MCF 10A (cell line): ENCODE measurements around the gene MORF4L2. TPM values are rescaled to one million over a fixed set of nuclear protein-coding genes. Genes with fewer than 3 reads are reported as not detected.
A peak's percentile ranks its signal among the peaks of the same experiment; 100 is the strongest.

Experiments
- BruUV-seq: library from RNA; stranded (reverse); fragments of 400-500 nt; replicated peaks from 2 replicates; lab custom pipeline; 2021; lab: Mats Ljungman, UMichigan
- CTCF ChIA-PET: fragments of 300-600 bp; sonication (Branson Sonifier 250); formaldehyde crosslinking; extraction: SDS; loops from one replicate; lab custom pipeline; 2021; ENCODE audit warnings: antibody characterized with exemption, inconsistent platforms; lab: Yijun Ruan, JAX
- POLR2A ChIA-PET: fragments of 300-600, 350-650 bp; sonication (Branson Sonifier 250); formaldehyde crosslinking; extraction: SDS; loops from one replicate; lab custom pipeline; 2020; ENCODE audit warnings: antibody characterized with exemption, inconsistent platforms; lab: Yijun Ruan, JAX
- DNase-seq: peaks from one replicate; pipeline ENCODE4 v3.0.0-alpha.2; 2018; ENCODE audit not compliant: unreplicated experiment
- H3K27ac Mint-ChIP-seq: one replicate; pipeline ENCODE4 v1.8.0; 2022; ENCODE audit warnings: mild to moderate bottlenecking, low read depth, mixed read lengths; ENCODE audit not compliant: unreplicated experiment
- H3K27me3 Mint-ChIP-seq: one replicate; pipeline ENCODE4 v1.8.0; 2022; ENCODE audit warnings: mixed read lengths; ENCODE audit not compliant: insufficient read depth, unreplicated experiment
- H3K36me3 Mint-ChIP-seq: one replicate; pipeline ENCODE4 v1.8.0; 2022; ENCODE audit warnings: mild to moderate bottlenecking, moderate library complexity, mixed read lengths; ENCODE audit not compliant: insufficient read depth, unreplicated experiment
- H3K4me1 Mint-ChIP-seq: one replicate; pipeline ENCODE4 v1.8.0; 2022; ENCODE audit warnings: mixed read lengths; ENCODE audit not compliant: insufficient read depth, unreplicated experiment
- H3K4me3 Mint-ChIP-seq: one replicate; pipeline ENCODE4 v1.8.0; 2022; ENCODE audit warnings: mild to moderate bottlenecking, moderate library complexity, mixed read lengths; ENCODE audit not compliant: unreplicated experiment
- H3K9me3 Mint-ChIP-seq: one replicate; pipeline ENCODE4 v1.8.0; 2022; ENCODE audit warnings: mixed read lengths; ENCODE audit not compliant: unreplicated experiment
- intact Hi-C: fragments of 100-400 bp; cut with micrococcal nuclease; formaldehyde crosslinking; loops from 2 replicates; pipeline ENCODE4 v1.14.1; 2022
- total RNA-seq: library from RNA; stranded (reverse); gene quantifications from 2 replicates; pipeline ENCODE4 v1.2.3, GENCODE V29; 2022
- TF ChIP-seq, protein P1 (sequence below): fragments of 200-600 bp; IDR thresholded peaks from one replicate; pipeline ENCODE4 v1.8.0; 2022; ENCODE audit warnings: antibody characterized with exemption, mild to moderate bottlenecking; ENCODE audit not compliant: unreplicated experiment

MORF4L2 gene
- total RNA-seq, 1 experiment from 2014 or later, result 463 TPM

DNA sequence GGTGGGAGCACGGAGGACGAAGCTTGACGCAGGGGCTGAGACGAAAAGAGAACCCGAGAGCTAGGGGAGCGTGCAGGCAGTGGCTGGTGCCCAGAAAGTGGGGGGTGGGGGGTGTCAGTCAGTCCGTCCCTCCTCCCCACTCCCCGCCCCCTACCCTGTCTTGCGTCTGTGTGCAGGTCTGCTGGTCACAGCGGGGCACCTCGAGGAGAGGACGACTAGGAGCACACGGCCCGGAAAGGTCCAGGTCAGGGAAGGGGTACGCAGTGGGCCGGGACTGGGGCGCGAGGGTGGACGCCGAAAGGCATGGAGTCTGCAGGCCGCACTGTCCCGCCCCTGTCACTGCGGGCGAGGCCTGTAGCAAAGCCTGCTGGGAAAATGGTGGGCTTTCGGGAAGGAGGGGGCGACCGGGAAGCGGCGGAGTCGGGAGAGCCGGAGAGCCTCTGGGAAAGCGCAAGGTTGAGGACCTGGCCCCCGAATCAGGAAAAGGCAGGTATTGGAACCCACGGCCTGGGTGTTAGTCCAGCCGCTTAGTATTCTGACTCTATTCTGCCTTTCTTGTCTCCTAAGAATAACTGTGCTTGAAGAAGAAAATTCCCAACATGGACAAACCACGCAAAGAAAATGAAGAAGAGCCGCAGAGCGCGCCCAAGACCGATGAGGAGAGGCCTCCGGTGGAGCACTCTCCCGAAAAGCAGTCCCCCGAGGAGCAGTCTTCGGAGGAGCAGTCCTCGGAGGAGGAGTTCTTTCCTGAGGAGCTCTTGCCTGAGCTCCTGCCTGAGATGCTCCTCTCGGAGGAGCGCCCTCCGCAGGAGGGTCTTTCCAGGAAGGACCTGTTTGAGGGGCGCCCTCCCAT, 57.0 kb downstream of the MORF4L2 start:
- CTCF ChIA-PET, result interaction anchor here (0.6 to 1.7 kb wide), 7 partner anchors 10 to 315 kb away, joined by 3 to 5 read pairs (median 3); no protein-coding TSS in a partner anchor
- H3K27ac Mint-ChIP-seq, result peak overlapping the region; percentile 84
- H3K4me3 Mint-ChIP-seq, result peak overlapping the region; percentile 84
- H3K9me3 Mint-ChIP-seq, result no peaks in the 10 kb centered on the region
- TF ChIP-seq, protein P1, sequence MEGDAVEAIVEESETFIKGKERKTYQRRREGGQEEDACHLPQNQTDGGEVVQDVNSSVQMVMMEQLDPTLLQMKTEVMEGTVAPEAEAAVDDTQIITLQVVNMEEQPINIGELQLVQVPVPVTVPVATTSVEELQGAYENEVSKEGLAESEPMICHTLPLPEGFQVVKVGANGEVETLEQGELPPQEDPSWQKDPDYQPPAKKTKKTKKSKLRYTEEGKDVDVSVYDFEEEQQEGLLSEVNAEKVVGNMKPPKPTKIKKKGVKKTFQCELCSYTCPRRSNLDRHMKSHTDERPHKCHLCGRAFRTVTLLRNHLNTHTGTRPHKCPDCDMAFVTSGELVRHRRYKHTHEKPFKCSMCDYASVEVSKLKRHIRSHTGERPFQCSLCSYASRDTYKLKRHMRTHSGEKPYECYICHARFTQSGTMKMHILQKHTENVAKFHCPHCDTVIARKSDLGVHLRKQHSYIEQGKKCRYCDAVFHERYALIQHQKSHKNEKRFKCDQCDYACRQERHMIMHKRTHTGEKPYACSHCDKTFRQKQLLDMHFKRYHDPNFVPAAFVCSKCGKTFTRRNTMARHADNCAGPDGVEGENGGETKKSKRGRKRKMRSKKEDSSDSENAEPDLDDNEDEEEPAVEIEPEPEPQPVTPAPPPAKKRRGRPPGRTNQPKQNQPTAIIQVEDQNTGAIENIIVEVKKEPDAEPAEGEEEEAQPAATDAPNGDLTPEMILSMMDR, result peak; percentile 28
- peaks cover 5% of the 10 kb centered on the region for H3K36me3 Mint-ChIP-seq
- intact Hi-C loops, result loop anchor here (2.0 kb wide), 2 partner anchors 57 to 97 kb away; partner anchors contain the start of gene MORF4L2
- no TSS peak for BruUV-seq
- peaks cover 13% of the 10 kb centered on the region for H3K4me1 Mint-ChIP-seq
- peak; percentile 49 for DNase-seq
- POLR2A ChIA-PET, result interaction anchor here (0.8 to 2.0 kb wide), 11 partner anchors 13 to 203 kb away, joined by 3 to 11 read pairs (median 3); partner anchors contain the start of genes MORF4L2, RAB9B and TCEAL4
- peaks cover 42% of the 10 kb centered on the region for H3K27me3 Mint-ChIP-seq

DNA sequence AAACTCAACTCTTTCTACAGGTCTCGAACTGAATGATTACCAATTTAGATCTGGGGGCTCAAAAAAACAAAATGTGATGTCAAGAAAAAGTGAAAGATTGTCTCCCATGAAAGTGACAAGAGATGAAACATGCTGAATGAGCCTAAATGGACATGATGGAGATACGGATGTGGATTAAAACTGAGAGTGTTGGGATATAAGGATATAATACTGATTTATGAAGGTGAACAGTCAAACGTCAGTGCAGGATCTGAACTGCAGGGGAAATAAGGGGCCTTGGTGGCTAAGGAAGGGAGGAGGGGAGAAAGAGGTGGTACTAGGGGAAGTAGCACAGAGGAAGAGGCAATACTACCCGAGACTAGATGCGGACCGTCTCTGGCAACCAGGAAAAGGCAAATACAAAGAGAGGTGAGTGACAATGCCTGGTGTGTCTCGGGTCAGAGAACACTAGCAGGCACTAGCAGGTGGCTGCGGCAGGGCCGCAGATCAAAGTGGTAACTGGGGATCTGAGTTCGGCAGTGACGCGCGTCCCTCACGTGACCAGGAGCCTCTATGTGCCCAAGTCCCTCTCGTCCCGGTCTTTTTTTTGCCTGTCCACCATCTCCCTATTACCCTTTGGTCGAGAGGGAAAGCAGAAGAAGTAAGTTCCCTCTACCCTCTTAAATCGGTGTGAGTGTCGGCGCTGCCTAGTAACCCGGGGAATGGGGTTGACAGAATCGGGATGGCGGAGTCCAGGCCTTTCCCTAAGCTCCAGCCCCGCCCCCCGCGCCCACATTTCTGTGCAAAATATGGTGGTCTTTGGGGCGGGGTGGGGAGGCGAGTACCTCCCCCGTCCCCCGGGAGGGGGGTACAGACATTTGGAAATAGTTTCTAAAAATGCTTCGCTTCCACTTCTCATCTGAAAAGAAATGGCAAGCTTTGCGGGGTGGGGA, 57.8 kb downstream of the MORF4L2 start, which contains the start of gene TCEAL1:
TCEAL1 (plus strand) TSS at position 590 of the 932 bp plus-strand sequence. CDS start 942 bp downstream, outside the sequence.
- ChIA-PET CTCF (interaction anchor here (0.8 kb wide), 1 partner anchor 40 kb away, joined by 3 read pairs; no protein-coding TSS in a partner anchor), POLR2A (interaction anchor here (0.8 to 2.0 kb wide), 4 partner anchors 12 to 144 kb away, joined by 3 to 11 read pairs (median 4); partner anchors contain the start of gene TCEAL4)
- TF ChIP-seq, protein P1, result no peak
- H3K36me3 Mint-ChIP-seq, result peaks cover 5% of the 10 kb centered on the region
- peak; percentile 36 for DNase-seq
- H3K4me1 Mint-ChIP-seq, result peaks cover 15% of the 10 kb centered on the region
- peak within 1 kb of the TSS; percentile 84 for H3K4me3 Mint-ChIP-seq
- intact Hi-C loops, result loop anchor here (2.0 kb wide), 1 partner anchor 58 kb away; the partner anchor contains the start of gene MORF4L2
- H3K9me3 Mint-ChIP-seq, result no peaks in the 10 kb centered on the region
- peaks cover 41% of the 10 kb centered on the region for H3K27me3 Mint-ChIP-seq
- H3K27ac Mint-ChIP-seq, result peak within 1 kb of the TSS; percentile 84
- TSS peak; percentile 93 for BruUV-seq

DNA sequence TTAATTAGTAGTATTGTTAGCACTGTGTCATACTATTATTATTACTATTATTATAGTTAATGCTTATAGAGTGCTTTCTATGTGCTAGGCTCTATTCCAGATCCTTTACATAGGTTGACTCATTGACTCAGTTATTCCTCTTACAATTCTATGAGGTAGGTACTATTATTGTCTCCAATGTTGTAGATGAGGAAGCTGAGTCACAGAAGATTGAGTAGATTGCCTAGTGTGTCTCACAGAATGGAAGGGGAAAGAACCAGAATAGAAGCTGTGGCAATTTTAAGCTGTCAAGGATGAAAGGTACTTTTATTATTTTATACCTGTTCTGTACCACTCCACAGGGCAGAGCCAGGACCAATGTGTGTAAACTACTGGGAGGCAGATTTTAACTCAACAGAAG, 59.6 kb downstream of the MORF4L2 start:
- Mint-ChIP-seq H3K27me3 (peaks cover 41% of the 10 kb centered on the region), H3K9me3 (no peaks in the 10 kb centered on the region), H3K27ac (no peak overlapping the region), H3K36me3 (peaks cover 5% of the 10 kb centered on the region), H3K4me1 (peaks cover 15% of the 10 kb centered on the region), H3K4me3 (no peak overlapping the region)
- peak; percentile 26 for DNase-seq
- no TSS peak for BruUV-seq
- ChIA-PET POLR2A (interaction anchor here (0.6 kb wide), 1 partner anchor 10 kb away, joined by 3 read pairs; no protein-coding TSS in a partner anchor), CTCF (no interaction called here)
- TF ChIP-seq, protein P1, result no peak
- intact Hi-C loops, result no loop called here

Other genes starting within 250 kb of the MORF4L2 start
- 0.17 TPM in 1 of 2 replicates, not detected in the other for gene RAB40A, start 167.2 kb downstream of the MORF4L2 start, total RNA-seq
- 63.7 and 64.4 TPM in 2 replicates for gene TCEAL4, start 101.2 kb downstream of the MORF4L2 start, total RNA-seq
- 15.1 and 18.9 TPM in 2 replicates for gene TCEAL3, start 78.7 kb downstream of the MORF4L2 start, total RNA-seq
- gene TCEAL1, start 57.7 kb downstream of the MORF4L2 start, total RNA-seq, result 5.7 and 8.1 TPM in 2 replicates
- gene TMEM31, start 24.2 kb upstream of the MORF4L2 start, total RNA-seq, result not detected in 2 replicates
- not detected in 2 replicates for gene PLP1, start 90.1 kb upstream of the MORF4L2 start, total RNA-seq
- 0.07 TPM in 1 of 2 replicates, not detected in the other for gene RAB9B, start 145.6 kb upstream of the MORF4L2 start, total RNA-seq